Stimulated activated memory B cell treated with anti-CD40 and anti-IgM and Interleukin-4, amounts not matched to agents 10 μg/mL and 1 μg/mL and 100 μg/mL, for 72 hours (primary cell): ENCODE measurements around the gene HSF4.

ENCODE experiments used
- ATAC-seq: fragments of 150-1000 bp; cut with Tn5 transposase; 2 replicates; pipeline ENCODE4 v1.10.0; 2021
- H3K27ac Mint-ChIP-seq: one replicate; pipeline ENCODE4 v1.8.0; 2022; ENCODE audit warnings: mild to moderate bottlenecking, mixed read lengths
- H3K27me3 Mint-ChIP-seq: one replicate; pipeline ENCODE4 v1.8.0; 2022; ENCODE audit warnings: mixed read lengths
- H3K36me3 Mint-ChIP-seq: one replicate; pipeline ENCODE4 v1.8.0; 2022; ENCODE audit warnings: mixed read lengths
- H3K4me1 Mint-ChIP-seq: one replicate; pipeline ENCODE4 v1.8.0; 2022; ENCODE audit warnings: mixed read lengths
- H3K4me3 Mint-ChIP-seq: one replicate; pipeline ENCODE4 v1.8.0; 2022; ENCODE audit warnings: mild to moderate bottlenecking, moderate library complexity, mixed read lengths
- H3K9me3 Mint-ChIP-seq: one replicate; pipeline ENCODE4 v1.8.0; 2022; ENCODE audit warnings: mixed read lengths

Gene HSF4

GRCh38 chr16:67183627-67184452 lies 19.3 kb downstream of the HSF4 start, which contains the start of gene MATCAP1:
TSS of gene MATCAP1 (minus strand) at chr16:67183963. CDS start at chr16:67180610, 3,353 bp downstream.
- H3K4me3 Mint-ChIP-seq = no peak within 1 kb of the TSS
- H3K27ac Mint-ChIP-seq = no peak within 1 kb of the TSS
- H3K4me1 Mint-ChIP-seq = peaks cover 14% of the 10 kb centered on the region

GRCh38 chr16:67184453-67184994 lies 20.0 kb downstream of the HSF4 start:
- Mint-ChIP-seq H3K27me3 (peaks cover 29% of the 10 kb centered on the region), H3K4me3 (no peak overlapping the region), H3K9me3 (no peaks in the 10 kb centered on the region), H3K36me3 (no peaks in the 10 kb centered on the region), H3K4me1 (peaks cover 12% of the 10 kb centered on the region), H3K27ac (no peak overlapping the region)
- ATAC-seq = peak; percentile 1

More at GRCh38 chr16:67183627-67184452, 19.3 kb downstream of the HSF4 start, which contains the start of gene MATCAP1:
- H3K27me3 Mint-ChIP-seq = peaks cover 35% of the 10 kb centered on the region
- peak; percentile 98 for ATAC-seq
- no peaks in the 10 kb centered on the region for H3K36me3 Mint-ChIP-seq
- H3K9me3 Mint-ChIP-seq = no peaks in the 10 kb centered on the region

GRCh38 chr16:67184995-67185650 lies 20.6 kb downstream of the HSF4 start:
- Mint-ChIP-seq H3K9me3 (no peaks in the 10 kb centered on the region), H3K4me1 (peaks cover 12% of the 10 kb centered on the region), H3K4me3 (peak overlapping the region; percentile 84), H3K36me3 (no peaks in the 10 kb centered on the region), H3K27ac (no peak overlapping the region), H3K27me3 (peaks cover 29% of the 10 kb centered on the region)
- ATAC-seq = peak; percentile 52

- no peak for ATAC-seq
- Mint-ChIP-seq H3K9me3 (no peaks in the 10 kb centered on the region), H3K4me3 (no peak overlapping the region), H3K4me1 (peaks cover 12% of the 10 kb centered on the region), H3K27ac (no peak overlapping the region), H3K36me3 (no peaks in the 10 kb centered on the region), H3K27me3 (peaks cover 29% of the 10 kb centered on the region)
Measured at GRCh38 chr16:67185651-67186134, 21.1 kb downstream of the HSF4 start.

DNA sequence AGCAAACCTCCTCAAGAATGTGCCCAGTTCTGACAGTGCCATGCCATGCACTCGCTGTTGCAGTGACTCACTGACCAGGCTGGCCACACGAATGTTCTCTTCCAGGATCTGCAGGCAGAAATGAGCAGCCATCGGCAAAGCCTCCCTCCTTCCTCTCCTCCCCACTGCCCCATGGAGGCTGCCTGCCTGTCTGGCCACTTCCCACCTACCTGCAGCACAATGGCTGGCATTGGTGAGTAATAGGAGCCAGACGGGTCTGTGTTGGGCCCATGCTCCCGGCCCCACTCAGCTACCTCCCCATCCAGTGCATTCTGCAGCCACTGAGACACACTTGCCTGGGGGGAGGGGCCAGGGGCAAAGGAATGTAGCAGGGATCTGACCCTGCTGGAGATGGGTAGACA lies 22.0 kb downstream of the HSF4 start:
- H3K4me3 Mint-ChIP-seq = no peak overlapping the region
- peaks cover 17% of the 10 kb centered on the region for H3K4me1 Mint-ChIP-seq
- H3K27ac Mint-ChIP-seq = no peak overlapping the region
- no peaks in the 10 kb centered on the region for H3K9me3 Mint-ChIP-seq
- ATAC-seq = no peak
- no peaks in the 10 kb centered on the region for H3K36me3 Mint-ChIP-seq
- H3K27me3 Mint-ChIP-seq = peaks cover 29% of the 10 kb centered on the region

- Mint-ChIP-seq H3K36me3 (no peaks in the 10 kb centered on the region), H3K4me3 (no peak overlapping the region), H3K27ac (no peak overlapping the region), H3K27me3 (peaks cover 29% of the 10 kb centered on the region), H3K4me1 (peaks cover 22% of the 10 kb centered on the region), H3K9me3 (no peaks in the 10 kb centered on the region)
- no peak for ATAC-seq
Measured at GRCh38 chr16:67187175-67187890, 22.8 kb downstream of the HSF4 start.

GRCh38 chr16:67188323-67188722 lies 23.8 kb downstream of the HSF4 start:
- H3K4me3 Mint-ChIP-seq = no peak overlapping the region

DNA sequence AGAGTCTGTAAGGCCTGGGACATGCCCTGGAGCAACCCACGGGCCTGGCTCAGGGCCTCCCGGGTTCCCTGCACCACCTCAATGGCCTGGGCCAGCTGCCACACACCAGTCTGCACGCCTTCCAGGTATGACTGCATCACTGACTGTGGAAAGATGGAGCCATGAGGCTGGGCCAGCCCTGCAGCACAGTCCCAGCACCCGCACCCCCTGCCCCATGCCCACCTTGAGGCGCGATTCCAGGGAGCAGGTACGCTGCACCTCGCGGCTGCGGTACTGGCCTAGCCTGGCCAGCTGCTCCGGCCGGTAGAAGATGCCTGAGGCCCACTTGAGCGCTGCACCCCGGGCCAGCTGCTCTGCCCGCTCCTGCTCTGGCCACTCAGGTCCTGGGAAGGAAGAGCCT lies 24.3 kb downstream of the HSF4 start:
- H3K27ac Mint-ChIP-seq = no peak overlapping the region
- ATAC-seq = no peak
- H3K4me3 Mint-ChIP-seq = no peak overlapping the region
- no peaks in the 10 kb centered on the region for H3K9me3 Mint-ChIP-seq
- H3K36me3 Mint-ChIP-seq = no peaks in the 10 kb centered on the region
- peaks cover 29% of the 10 kb centered on the region for H3K27me3 Mint-ChIP-seq
- peaks cover 36% of the 10 kb centered on the region for H3K4me1 Mint-ChIP-seq

More at GRCh38 chr16:67188323-67188722, 23.8 kb downstream of the HSF4 start:
- H3K36me3 Mint-ChIP-seq = no peaks in the 10 kb centered on the region
- peaks cover 29% of the 10 kb centered on the region for H3K27me3 Mint-ChIP-seq
- no peak overlapping the region for H3K27ac Mint-ChIP-seq
- H3K4me1 Mint-ChIP-seq = peaks cover 31% of the 10 kb centered on the region
- H3K9me3 Mint-ChIP-seq = no peaks in the 10 kb centered on the region
- no peak for ATAC-seq

DNA sequence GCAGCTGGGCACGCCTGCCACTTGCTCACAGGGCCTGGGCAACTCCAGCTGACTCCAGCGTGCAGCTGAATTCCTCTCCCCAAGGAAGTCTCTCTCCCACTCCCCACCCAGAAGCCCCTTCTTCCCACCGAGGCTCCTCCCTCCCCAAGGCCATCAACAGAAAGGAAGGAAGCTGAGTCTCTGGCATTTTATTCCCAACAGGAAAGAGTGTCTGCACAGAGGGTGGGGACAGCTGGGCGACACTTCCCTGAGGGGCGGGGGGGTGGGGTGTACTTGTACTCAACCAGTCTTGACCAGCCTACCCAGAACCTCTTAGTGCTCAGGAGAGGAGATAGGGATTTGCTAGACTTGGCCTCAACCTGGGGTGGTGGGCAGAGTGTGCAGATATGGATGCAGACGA lies 25.5 kb downstream of the HSF4 start, which contains the start of gene EXOC3L1:
Gene EXOC3L1 (minus strand): TSS at position 96 of the 400 bp plus-strand sequence. CDS start 460 bp downstream, outside the sequence.
- H3K4me1 Mint-ChIP-seq = peaks cover 44% of the 10 kb centered on the region
- no peak within 1 kb of the TSS for H3K4me3 Mint-ChIP-seq
- H3K36me3 Mint-ChIP-seq = peaks cover 5% of the 10 kb centered on the region
- H3K9me3 Mint-ChIP-seq = no peaks in the 10 kb centered on the region
- H3K27me3 Mint-ChIP-seq = peaks cover 27% of the 10 kb centered on the region
- no peak within 1 kb of the TSS for H3K27ac Mint-ChIP-seq
- no peak for ATAC-seq

DNA sequence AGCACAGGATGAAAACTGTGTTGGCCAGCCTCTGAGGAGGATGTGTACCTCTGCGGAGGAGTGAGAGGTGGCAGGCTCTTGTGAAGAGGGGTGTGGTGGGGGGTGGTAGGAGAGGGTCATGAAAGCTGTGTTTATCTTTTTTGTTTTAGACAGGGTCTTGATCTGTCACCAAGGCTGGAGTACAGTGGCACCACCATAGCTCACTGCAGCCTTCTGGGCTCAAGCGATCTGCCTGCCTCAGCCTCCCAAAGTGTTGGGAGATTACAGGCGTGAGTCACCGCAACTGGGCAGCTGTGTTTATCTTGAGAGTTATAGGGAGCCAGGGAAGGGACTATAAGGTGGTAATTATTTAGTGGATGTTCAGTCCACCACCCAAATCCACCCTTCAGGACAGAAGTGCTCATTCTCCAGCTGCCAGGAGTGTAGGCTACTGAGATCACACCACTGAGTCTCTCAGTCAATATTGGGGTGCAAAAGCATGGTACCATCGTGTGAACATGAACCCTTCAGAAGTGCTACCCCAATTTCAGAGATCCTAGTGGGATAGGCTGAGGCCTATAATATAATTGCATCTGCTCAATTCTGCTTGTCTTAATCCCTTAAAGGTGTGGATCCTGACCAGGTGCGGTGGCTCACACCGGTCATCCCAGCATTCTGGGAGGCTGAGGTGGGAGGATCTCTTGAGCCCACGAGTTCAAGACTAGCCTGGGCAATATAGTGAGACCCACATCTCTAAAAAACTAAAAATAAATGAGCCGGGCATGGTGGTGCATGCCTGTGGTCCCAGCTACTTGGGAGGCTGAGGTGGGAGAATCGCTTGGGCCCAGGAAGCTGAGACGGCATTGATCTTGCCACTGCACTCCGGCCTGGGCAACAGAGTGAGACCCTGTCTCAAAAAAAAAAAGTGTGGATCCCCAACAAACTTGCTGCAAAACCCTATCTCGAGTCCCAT lies 26.2 kb downstream of the HSF4 start:
- H3K27ac Mint-ChIP-seq = peak overlapping the region; percentile 84
- peaks cover 12% of the 10 kb centered on the region for H3K36me3 Mint-ChIP-seq
- peaks cover 44% of the 10 kb centered on the region for H3K4me1 Mint-ChIP-seq
- no peaks in the 10 kb centered on the region for H3K9me3 Mint-ChIP-seq
- H3K4me3 Mint-ChIP-seq = no peak overlapping the region
- ATAC-seq = no peak
- peaks cover 21% of the 10 kb centered on the region for H3K27me3 Mint-ChIP-seq

- Mint-ChIP-seq H3K4me3 (peak overlapping the region; percentile 80), H3K4me1 (peaks cover 52% of the 10 kb centered on the region), H3K27me3 (peaks cover 21% of the 10 kb centered on the region), H3K9me3 (no peaks in the 10 kb centered on the region), H3K36me3 (peaks cover 19% of the 10 kb centered on the region), H3K27ac (peak overlapping the region; percentile 84)
- ATAC-seq = no peak
Measured at GRCh38 chr16:67191411-67191994, 27.0 kb downstream of the HSF4 start.

DNA sequence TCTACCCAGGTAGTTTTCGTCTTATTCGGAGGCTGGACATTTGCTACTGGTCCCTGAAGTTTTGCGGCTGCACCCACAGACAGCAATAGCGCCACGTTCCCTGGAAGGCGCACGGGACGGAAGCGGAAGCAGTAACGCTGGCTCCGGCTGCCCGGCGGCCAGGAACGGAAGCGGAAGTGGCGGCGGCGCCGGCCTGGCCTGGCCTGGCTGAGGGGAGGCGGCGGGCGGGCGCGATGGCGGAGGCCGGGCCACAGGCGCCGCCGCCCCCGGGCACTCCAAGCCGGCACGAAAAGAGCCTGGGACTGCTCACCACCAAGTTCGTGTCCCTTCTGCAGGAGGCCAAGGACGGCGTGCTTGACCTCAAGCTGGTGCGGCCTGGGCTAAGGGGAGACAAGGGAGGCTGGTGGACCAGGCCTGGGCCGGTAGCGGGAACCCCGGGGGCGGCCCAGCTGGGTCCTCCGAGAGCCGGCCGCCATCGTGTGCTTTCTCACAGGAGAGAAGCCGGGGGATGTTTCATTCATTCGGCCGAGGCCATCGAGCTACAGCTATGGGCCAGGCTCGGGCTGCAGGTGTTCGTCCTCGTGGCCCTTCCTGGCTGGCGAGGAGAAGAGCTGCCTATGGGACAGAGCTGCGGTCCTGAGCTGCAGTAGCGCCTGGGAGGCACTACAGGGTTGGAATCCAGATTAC lies 27.6 kb downstream of the HSF4 start, which contains the start of gene E2F4:
Gene E2F4 (plus strand): TSS at position 161 of the 687 bp plus-strand sequence. CDS start 73 bp downstream, at position 234.
- peak; percentile 98 for ATAC-seq
- H3K27me3 Mint-ChIP-seq = peaks cover 15% of the 10 kb centered on the region
- peaks cover 25% of the 10 kb centered on the region for H3K36me3 Mint-ChIP-seq
- no peaks in the 10 kb centered on the region for H3K9me3 Mint-ChIP-seq
- H3K4me1 Mint-ChIP-seq = peaks cover 57% of the 10 kb centered on the region
- peak within 1 kb of the TSS; percentile 80 for H3K4me3 Mint-ChIP-seq
- peak within 1 kb of the TSS; percentile 84 for H3K27ac Mint-ChIP-seq

DNA sequence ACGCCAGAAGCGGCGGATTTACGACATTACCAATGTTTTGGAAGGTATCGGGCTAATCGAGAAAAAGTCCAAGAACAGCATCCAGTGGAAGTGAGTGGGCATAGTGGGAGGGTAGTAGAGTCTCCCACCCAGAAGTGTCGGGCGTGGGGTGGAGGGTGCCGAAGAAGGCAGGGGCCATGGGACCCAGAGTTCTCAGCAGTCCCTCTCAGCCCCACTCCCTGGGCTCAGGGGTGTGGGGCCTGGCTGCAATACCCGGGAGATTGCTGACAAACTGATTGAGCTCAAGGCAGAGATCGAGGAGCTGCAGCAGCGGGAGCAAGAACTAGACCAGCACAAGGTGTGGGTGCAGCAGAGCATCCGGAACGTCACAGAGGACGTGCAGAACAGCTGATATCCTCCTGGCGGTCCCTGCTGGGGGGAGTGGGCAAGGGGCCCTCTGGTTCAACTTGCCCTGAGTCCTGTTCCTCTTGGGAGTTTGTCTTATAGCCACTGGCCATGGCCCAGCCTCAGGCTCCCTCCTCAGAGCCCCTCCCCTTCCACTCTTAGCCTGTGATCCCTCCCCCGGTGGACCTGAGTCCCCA lies 28.3 kb downstream of the HSF4 start:
- Mint-ChIP-seq H3K4me1 (peaks cover 58% of the 10 kb centered on the region), H3K36me3 (peaks cover 29% of the 10 kb centered on the region)
- ATAC-seq = no peak

More for the DNA sequence above, 28.3 kb downstream of the HSF4 start:
- peaks cover 8% of the 10 kb centered on the region for H3K27me3 Mint-ChIP-seq
- no peaks in the 10 kb centered on the region for H3K9me3 Mint-ChIP-seq
- peak overlapping the region; percentile 84 for H3K27ac Mint-ChIP-seq
- peak overlapping the region; percentile 80 for H3K4me3 Mint-ChIP-seq
